Transverse colon (tissue), 4 donors: ENCODE measurements around the gene SPRR1A. TPM values are rescaled to one million over a fixed set of nuclear protein-coding genes. Genes with fewer than 3 reads are reported as not detected.

ENCODE experiments used
- DNase-seq: peaks from one replicate; pipeline ENCODE4 v3.0.0-alpha.2; 2019
- H3K27ac ChIP-seq, 4 donors: fragments of 200-600 bp; sonication (generic); 2 replicates each; pipeline ENCODE4 v1.5.1; 2016 to 2018; ENCODE audit warnings: inconsistent platforms in 4 of 4
- H3K27me3 ChIP-seq: fragments of 200-600 bp; sonication (generic); 2 replicates; pipeline ENCODE4 v1.5.1; 2017; ENCODE audit warnings: inconsistent platforms
- H3K36me3 ChIP-seq, 4 donors: fragments of 200-600 bp; sonication (generic); 2 replicates each; pipeline ENCODE4 v1.5.1; 2017 to 2019; ENCODE audit warnings: inconsistent platforms in 4 of 4
- H3K4me1 ChIP-seq, 4 donors: fragments of 200-600 bp; sonication (generic); 2 replicates each; pipeline ENCODE4 v1.5.1; 2017 to 2020; ENCODE audit warnings: inconsistent platforms in 4 of 4
- H3K4me3 ChIP-seq, 4 donors: fragments of 200-600 bp; sonication (generic); 1 replicate in 1 of 4; 2 replicates in 3 of 4; pipeline versions ENCODE4 v1.5.1 to v1.6.1; 2017 to 2019; ENCODE audit warnings: inconsistent platforms in 4 of 4
- H3K9me3 ChIP-seq, 2 donors: fragments of 200-600 bp; sonication (generic); 2 replicates each; pipeline ENCODE4 v1.5.1; 2017 to 2019; ENCODE audit warnings: inconsistent platforms in 2 of 2
- CTCF ChIP-seq, 5 experiments: fragments of 200-600 bp in 3 of 5; fragments of 450-650 bp in 2 of 5; sonication (generic) in 3 of 5; IDR thresholded peaks; 1 replicate in 2 of 5; 2 replicates in 3 of 5; pipeline ENCODE4 v1.5.1; 2016 to 2017; ENCODE audit warnings: antibody characterized with exemption in 5 of 5, inconsistent platforms in 3 of 5, mild to moderate bottlenecking in 2 of 5, moderate library complexity in 1 of 5
- EP300 ChIP-seq: sonication (generic); formaldehyde crosslinking; IDR thresholded peaks from one replicate; pipeline ENCODE4 v1.6.1; 2017; ENCODE audit warnings: antibody characterized with exemption, low read depth
- POLR2A ChIP-seq: fragments of 450-650 bp; IDR thresholded peaks from one replicate; pipeline ENCODE4 v1.6.1; 2016; ENCODE audit warnings: antibody characterized with exemption, mild to moderate bottlenecking, moderate library complexity
- POLR2AphosphoS5 ChIP-seq, 3 donors: sonication (generic); formaldehyde crosslinking; IDR thresholded peaks; one replicate each; pipeline ENCODE4 v1.6.1; 2016; ENCODE audit warnings: antibody characterized with exemption in 3 of 3
- WGBS, 2 donors: methylation state at CpG; one replicate each; pipeline ENCODE4 v1.1.5; 2018; ENCODE audit warnings: low coverage in 1 of 2; 5-methylcytosine and 5-hydroxymethylcytosine counted together
- in situ Hi-C, 4 donors: fragments of 200-750 bp; cut with MboI; loops; one replicate each; pipeline versions ENCODE4 v1.15.0 to v1.15.1; 2017; ENCODE audit warnings: low sequenced_read_pairs in 3 of 4, low pct_ligation_motif_present in 1 of 4, low pct_unique_long_range_greater_than_20kb in 1 of 4
- intact Hi-C: fragments of 100-400 bp; cut with DNase I; formaldehyde crosslinking; loops from one replicate; pipeline ENCODE4 v1.15.1; 2023; ENCODE audit warnings: low total_unique reads
- total RNA-seq, 4 donors: library from RNA; depleted of rRNA; stranded (reverse); fragments of >200 nt; gene quantifications; one replicate each; pipeline ENCODE4 v1.1.0, GENCODE V29; 2016

SPRR1A gene
- total RNA-seq, 4 donors from 2014 or later: not detected

DNA sequence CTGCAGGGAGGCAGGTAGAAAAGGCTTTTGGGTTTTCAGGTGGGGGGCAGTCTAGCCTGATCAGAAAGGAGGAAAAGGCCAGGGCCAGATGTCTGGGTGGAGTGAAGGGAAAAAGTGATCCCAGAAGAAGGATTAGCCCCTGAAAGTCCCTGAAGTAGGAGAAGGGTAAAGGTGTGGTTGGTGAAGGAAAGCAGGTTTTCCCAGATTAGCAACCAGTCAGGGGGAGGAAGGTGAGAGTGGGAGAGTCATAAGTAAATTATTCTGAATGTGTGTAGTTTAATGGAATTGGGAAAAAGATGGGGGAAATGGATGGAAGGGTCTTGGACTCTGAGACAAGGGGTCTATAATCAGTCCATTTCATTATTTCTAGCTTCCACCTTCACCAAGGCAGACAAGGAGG lies 647 bp upstream of the SPRR1A start:
- TF ChIP-seq CTCF (IDR thresholded peaks at IDR 0.05) (no peak), POLR2AphosphoS5 (IDR thresholded peaks at IDR 0.05) (no peak), EP300 (no peak), POLR2A (no peak)
- DNase-seq: no peak
- intact Hi-C loops: no loop called here

GRCh38 chr1:152986578-152986977 lies 2.7 kb downstream of the SPRR1A start:
- 81 to 87% methylated on average over 2 of the region's 2 CpGs for WGBS, 2 donors
- no peaks in the 10 kb centered on the region for H3K9me3 ChIP-seq
- no peak overlapping the region for H3K4me3 ChIP-seq
- in situ Hi-C loops: no loop called here
- H3K36me3 ChIP-seq: no peaks in the 10 kb centered on the region
- DNase-seq: no peak
- TF ChIP-seq POLR2A (no peak), CTCF (IDR thresholded peaks at IDR 0.05) (no peak), POLR2AphosphoS5 (IDR thresholded peaks at IDR 0.05) (no peak), EP300 (no peak)
- no peaks in the 10 kb centered on the region for H3K27me3 ChIP-seq
- no peak overlapping the region for H3K27ac ChIP-seq
- H3K4me1 ChIP-seq: no peaks in the 10 kb centered on the region
- intact Hi-C loops: no loop called here

More for the DNA sequence above, 647 bp upstream of the SPRR1A start:
- Histone ChIP-seq H3K9me3 (no peaks in the 10 kb centered on the region), H3K4me3 (no peak overlapping the region), H3K27me3 (no peaks in the 10 kb centered on the region), H3K4me1 (no peaks in the 10 kb centered on the region), H3K36me3 (no peaks in the 10 kb centered on the region), H3K27ac (no peak overlapping the region)
- in situ Hi-C loops: no loop called here

GRCh38 chr1:152993186-152993585 lies 9.3 kb downstream of the SPRR1A start:
- 79 to 80% methylated on average over 5 to 6 of the region's 6 CpGs for whole genome bisulfite sequencing, 2 donors
- H3K9me3 ChIP-seq: no peaks in the 10 kb centered on the region
- in situ Hi-C loops: no loop called here

DNA sequence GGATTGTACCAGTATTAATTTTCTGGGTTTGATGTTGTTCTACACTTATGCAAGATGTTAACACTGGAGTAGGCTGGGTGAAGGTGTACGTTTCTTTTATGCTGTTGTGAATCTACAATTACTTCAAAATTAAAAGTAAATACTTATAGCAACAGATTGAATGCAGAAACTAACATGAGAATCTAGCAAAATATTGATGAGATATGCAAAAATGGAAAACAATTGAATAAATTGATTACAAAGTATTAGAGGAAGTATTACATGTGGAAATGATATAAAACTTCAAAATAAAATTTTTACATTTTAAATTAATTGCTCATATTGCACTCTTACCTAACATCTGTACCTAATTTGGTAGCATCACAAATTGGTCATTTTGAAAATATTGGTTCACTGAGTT lies 12.0 kb downstream of the SPRR1A start:
- TF ChIP-seq POLR2AphosphoS5 (IDR thresholded peaks at IDR 0.05): no peak
- no peak for TF ChIP-seq POLR2A
- TF ChIP-seq CTCF (IDR thresholded peaks at IDR 0.05): no peak
- TF ChIP-seq EP300: no peak
- H3K27me3 ChIP-seq: no peaks in the 10 kb centered on the region
- no peaks in the 10 kb centered on the region for H3K9me3 ChIP-seq
- WGBS, 2 donors: 29 to 73% methylated on average over 1 of the region's 1 CpG
- DNase-seq: no peak
- in situ Hi-C loops (no loop called here), intact Hi-C loops (no loop called here)
- H3K36me3 ChIP-seq: no peaks in the 10 kb centered on the region
- H3K4me3 ChIP-seq: no peak overlapping the region
- H3K4me1 ChIP-seq: no peaks in the 10 kb centered on the region
- no peak overlapping the region for H3K27ac ChIP-seq

More at GRCh38 chr1:152993186-152993585, 9.3 kb downstream of the SPRR1A start:
- H3K4me1 ChIP-seq: no peaks in the 10 kb centered on the region
- no peak for DNase-seq
- intact Hi-C loops: no loop called here
- no peak for TF ChIP-seq EP300
- TF ChIP-seq POLR2AphosphoS5 (IDR thresholded peaks at IDR 0.05): no peak
- TF ChIP-seq POLR2A: no peak
- TF ChIP-seq CTCF (IDR thresholded peaks at IDR 0.05): no peak
- H3K27me3 ChIP-seq: no peaks in the 10 kb centered on the region
- no peaks in the 10 kb centered on the region for H3K36me3 ChIP-seq
- H3K27ac ChIP-seq: no peak overlapping the region
- H3K4me3 ChIP-seq: no peak overlapping the region
